HG03442 (cell line): ENCODE results near the gene MAMLD1.

Source experiments
- ATAC-seq: cut with Tn5 transposase; IDR thresholded peaks from one replicate; pipeline ENCODE4 v1.9.1; 2021; ENCODE audit warnings: mild to moderate bottlenecking, moderate library complexity; ENCODE audit not compliant: unreplicated experiment

The MAMLD1 gene

DNA sequence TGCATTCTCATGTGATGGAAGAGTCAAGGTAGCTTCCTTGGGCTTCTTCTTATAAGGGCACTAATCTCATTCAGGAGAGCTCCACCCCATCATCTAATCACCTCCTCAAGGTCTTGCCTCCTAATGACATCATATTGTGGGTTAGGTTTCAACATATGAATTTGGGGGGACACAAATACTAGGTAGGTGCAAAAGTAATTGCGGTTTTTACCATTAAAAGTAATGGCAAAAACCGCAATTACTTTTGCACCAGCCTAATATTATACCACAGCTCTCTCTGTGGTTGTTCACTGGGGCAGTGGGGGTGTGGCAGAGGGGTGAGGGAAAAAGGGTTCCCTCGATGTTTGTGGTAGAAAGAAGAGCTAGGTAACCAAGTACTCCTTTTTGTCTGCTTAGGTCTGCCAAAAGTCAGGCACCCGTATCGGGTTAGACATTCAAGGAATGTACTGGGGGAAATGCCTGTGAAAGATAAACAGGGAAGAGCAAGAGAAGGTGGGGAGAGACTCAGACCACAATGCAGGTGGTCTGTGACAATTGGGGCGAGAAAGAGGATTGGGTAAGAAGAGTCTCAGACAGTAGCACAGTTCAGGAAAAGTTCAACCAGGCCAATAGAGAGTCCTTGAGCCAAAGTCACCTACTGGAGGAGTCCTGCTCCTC is 126.4 kb downstream of the MAMLD1 start:
- no peak for ATAC-seq

- no peak for ATAC-seq
Observed at GRCh38 chrX:150495496-150495895, 132.4 kb downstream of the MAMLD1 start.

DNA sequence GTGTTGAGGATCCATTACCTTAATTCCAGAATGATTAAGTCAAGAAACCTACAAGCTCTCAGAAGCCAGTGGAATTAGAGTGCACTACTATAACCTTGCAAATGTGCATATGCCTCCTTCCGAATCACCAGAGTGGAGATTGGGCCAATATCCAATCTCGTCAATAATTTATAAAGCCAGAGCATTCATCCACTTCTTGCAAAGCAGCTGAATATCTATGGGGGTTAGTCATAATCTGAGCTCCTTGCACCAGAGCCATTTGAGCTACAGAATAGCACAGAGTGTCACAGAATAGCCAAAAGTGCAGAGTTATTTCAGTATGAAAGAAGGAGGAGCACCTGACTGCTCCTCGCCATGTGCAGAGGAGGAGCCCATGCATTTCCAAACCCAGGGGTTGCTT is 136.1 kb downstream of the MAMLD1 start:
- ATAC-seq, result no peak

DNA sequence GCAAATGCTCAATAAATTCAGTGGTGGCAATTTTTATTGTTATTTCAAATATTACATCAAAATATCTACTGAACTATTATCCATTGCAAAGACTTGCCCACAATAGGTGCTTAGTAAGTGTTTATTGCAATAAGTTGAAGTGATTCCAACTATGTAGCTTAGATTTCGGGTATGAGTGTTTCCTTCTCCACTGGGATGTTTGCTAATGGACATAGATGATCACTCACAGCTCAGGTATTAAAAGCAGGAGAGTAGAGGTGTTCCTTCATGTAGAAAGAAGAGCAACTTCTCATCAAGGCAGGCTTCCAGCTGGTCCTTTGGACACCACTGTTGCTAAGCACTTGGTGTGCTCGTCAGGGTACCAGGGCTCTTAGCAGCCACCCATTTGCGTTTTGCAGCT is 139.0 kb downstream of the MAMLD1 start:
- no peak for ATAC-seq

DNA sequence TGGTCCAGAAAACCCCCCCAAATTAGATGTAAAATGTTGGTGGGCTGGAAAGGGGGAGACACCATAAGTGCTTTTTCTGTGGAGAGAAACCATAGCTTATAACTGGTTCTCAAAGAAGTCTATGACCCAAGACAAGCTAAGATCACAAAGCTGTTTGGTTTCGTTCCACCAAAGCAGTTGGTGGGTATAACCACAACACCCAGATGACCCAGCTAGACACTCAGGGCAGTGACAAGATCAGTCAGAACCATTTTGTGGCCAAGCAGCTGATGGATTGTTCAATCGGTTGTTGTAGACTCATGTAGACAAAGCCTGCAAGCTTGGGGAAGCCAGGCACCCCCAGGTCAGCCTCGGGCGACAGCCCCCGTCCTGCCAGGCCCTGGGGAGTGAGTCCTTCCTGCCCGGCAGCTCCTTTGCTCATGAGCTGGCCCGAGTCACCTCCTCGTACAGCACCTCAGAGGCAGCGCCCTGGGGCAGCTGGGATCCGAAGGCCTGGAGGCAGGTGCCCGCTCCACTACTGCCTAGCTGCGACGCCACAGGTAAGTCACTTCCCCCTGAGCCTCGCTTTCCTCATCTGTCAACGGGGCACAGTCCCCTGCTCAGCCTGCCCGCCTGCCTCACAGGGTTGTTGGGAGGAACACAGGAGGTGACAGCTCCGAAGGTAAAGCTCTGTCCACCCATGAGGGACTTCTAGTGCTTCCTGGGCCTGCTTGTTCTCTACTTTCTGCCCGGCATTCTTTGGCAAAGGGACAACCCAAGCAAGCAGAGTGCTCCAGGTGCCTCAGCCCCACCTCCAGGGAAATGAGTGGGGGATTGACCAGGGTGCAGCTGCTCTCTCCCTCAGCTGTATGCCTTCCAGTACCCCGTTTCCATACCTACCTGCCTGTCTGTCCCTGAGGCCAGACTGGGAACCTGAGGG is 140.1 kb downstream of the MAMLD1 start:
- no peak for ATAC-seq

DNA sequence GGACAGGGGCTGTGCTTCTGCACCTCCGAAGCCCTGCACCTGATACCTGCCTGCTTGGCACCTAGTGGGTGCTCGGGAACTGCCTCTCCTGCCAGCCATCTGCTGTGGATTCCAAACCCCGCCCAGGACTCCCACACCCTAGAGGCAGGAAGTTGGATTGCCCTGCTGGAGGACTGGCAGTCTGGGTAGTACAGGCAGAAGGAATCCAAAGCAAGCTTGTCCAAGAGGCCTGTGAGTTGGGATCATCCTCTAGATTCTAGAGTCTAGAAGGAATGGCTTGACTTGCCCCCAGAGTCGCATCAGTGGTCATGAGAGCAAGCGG is 140.7 kb downstream of the MAMLD1 start:
- no peak for ATAC-seq

DNA sequence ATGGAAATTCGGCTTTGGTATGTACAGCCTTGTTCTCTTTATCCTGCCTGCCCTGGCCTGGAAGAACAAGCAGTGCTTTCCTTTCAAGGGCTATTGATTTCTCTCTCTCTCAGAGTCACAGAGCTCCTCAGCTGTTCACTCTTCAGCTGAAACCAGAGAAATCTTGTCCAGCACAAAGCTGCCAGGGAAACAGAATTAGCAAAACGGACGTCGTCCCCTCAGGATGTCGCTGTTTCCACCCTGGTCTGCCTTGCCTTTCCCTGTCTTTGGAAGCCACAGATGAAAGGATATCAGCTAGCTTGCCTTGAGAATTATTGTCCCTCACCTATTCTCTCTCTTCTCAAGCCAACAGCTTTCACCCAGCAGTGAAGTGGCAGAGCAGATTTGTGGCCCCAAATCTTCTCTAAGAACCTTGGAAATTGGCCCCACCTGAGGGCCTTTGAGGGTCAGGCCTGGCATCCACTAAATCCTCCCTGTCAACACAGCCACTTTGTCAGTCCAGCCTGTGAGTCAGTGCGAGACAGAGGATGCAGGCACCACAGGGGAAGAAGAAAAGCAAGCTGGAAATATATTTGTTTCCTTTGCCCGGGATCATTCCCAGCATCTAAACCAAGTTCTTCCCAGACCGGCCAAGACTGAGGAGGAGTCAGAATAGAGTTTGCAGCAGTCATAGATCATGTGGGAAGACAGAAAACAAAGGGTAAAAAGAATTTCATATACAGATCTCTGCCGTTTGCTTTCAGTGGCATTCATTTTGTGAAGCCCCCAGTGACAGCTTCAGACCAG is 141.5 kb downstream of the MAMLD1 start:
- ATAC-seq, result no peak

DNA sequence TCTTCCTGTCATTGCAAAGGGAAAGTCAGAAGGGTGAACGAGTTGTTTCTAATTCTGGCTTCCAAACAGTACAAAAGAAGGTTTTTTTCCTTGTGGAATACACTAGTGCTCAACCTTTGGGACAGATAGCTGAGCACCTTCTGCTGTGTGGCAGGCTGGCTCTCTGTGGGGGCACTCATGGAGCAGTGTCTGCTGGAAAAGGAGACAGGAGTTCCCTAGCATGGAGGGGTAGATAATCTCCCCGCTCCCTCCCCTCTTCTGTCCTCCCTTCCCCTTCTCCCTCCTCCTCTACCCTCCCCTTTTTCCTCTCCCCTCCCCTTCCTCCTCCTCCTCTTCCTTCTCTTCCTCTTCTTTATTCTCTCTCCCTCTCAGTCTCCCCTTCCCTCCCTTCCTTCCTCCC is 142.9 kb downstream of the MAMLD1 start:
- ATAC-seq, result no peak

DNA sequence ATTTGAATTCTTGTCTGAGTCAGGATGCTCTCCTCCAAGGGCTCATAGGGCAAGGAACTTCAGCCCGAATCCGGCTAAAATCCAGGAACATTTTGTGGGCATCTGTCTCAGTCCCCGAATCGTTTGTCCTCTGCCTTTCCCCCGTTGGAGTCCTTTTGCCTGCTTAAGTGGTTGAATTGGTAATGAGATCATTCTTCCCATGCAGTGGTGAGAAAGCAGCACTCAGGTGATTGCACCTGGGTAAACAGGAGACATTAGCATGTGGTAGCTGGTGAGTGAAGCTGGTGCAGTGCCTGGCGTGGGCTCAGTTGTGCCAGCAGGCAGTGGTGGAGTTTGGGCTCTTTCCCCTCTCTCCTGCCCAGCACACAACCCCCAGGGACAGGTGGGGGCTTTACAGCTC is 143.4 kb downstream of the MAMLD1 start:
- ATAC-seq, result no peak

GRCh38 chrX:150507251-150507856 is 144.2 kb downstream of the MAMLD1 start:
- no peak for ATAC-seq

DNA sequence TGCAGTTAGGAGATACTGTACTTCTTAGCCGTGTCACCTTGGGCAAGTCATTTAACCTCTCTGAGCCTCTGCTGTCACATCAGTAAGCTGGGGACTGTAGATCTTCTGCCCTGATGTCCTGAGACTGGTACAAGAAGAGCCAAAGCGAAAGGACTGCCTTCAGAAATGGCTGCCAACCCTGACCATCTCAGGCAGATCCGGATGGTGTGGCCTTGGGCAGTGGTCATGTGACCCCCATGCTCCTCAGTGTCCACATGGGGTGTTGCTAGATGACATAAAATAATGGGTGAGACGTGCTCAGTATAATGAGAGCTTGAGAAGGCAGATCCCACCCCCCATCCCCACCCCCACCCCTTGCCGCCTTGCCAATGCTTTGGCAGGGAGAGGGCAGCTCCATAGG is 144.9 kb downstream of the MAMLD1 start:
- no peak for ATAC-seq

- ATAC-seq, result no peak
Observed at GRCh38 chrX:150508451-150509367, 145.6 kb downstream of the MAMLD1 start.

GRCh38 chrX:150509703-150510102 is 146.6 kb downstream of the MAMLD1 start:
- ATAC-seq, result no peak

GRCh38 chrX:150512461-150512901 is 149.4 kb downstream of the MAMLD1 start:
- ATAC-seq, result no peak

GRCh38 chrX:150513544-150513943 is 150.4 kb downstream of the MAMLD1 start:
- ATAC-seq, result no peak

DNA sequence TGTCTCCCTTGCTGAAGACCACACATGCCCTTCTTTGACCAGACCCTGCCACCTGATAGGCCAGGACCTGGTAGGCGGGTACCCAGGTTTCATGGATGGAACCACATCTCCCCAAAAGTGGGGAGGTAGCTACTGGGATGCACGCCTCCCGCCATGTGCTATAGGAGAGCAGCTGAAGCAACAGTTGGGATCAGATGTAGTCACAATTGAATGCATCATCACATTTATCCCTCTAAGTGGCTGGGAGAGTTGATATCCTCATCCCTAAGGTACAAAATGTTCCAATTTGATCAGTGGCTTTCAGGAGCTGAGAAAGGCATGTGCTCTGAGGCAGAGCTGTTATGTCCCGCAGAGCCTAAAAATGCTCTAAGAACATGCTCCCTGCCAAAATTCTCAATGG is 151.3 kb downstream of the MAMLD1 start:
- no peak for ATAC-seq

- ATAC-seq, result no peak
Observed at GRCh38 chrX:150515801-150516200, 152.7 kb downstream of the MAMLD1 start.

DNA sequence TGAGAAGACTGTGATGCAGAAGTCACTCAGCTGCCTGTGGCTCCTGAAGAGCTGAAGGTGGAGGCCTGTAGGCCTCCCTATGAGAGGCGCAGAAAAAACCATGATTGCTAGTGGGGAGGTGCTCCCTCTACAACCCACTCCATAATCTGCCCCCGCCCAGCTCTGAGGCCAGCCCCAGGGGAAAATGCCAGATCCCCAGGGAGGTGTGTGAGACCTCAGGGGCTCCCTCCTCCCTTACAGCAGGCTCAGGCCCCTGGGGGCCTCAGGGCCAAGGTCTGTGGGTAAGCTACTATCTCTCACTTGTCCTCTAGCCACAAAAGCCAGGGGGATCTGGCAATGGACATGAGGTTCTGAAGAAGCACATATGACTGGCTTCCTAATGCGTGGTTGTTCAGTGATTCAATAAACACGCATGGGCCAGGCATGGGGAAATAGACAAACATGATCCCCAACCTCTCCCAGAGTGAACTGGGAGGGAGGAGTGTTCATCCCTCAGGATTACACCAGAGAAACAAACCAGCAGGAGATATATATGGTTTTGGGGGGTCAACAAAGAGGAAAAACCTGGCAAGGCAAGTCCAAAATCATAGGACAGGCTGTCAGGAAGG is 154.3 kb downstream of the MAMLD1 start:
- ATAC-seq, result no peak

DNA sequence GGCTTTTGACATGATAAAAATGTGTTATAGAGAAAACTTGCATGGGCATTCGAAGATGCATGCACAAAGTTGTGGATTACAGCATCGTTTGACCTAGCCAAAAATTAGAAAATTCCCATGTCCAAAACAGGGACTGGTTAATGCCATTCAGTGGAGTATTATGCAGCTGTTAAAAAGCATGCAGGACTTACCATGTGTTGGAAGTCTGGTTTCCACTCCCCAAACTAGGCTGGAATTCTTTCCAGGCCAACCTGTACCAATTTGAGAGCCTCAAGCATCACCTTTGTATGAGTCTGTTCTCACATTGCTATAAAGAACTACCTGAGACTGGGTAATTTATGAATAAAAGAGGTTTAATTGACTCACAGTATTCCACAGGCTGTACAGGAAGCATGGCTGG is 159.4 kb downstream of the MAMLD1 start:
- ATAC-seq, result no peak
